Measurements from ENCODE around the gene HBZ. TPM values are rescaled to one million over a fixed set of nuclear protein-coding genes. Genes with fewer than 3 reads are reported as not detected.

The HBZ gene
- total and polyA plus RNA-seq, 9 of the 15 experiments (the other 6 are each of a cell fraction or from before 2014, with no cell fraction given): 58.0 to 610 (median 113) TPM

- no TSS peak for BruUV-seq (replicated peaks)
Measured at GRCh38 chr16:193441-193840, 41.0 kb downstream of the HBZ start.

GRCh38 chr16:194516-194915, 42.1 kb downstream of the HBZ start:
- H4K20me1 ChIP-seq (replicated peaks; ENCODE audit: control insufficient read depth, insufficient read depth, low read length): no peaks in the 10 kb centered on the region
- H3K9ac ChIP-seq (ENCODE audit: insufficient read depth in 1 of 2, low read depth in 2 of 2, low read length in 2 of 2): no peak overlapping the region
- TF ChIP-seq CBX3 (IDR thresholded peaks at IDR 0.05; ENCODE audit: borderline replicate concordance in 1 of 2, low read length in 2 of 2): no peak
- TF ChIP-seq PHF20 (IDR thresholded peaks at IDR 0.05; ENCODE audit: partially characterized antibody): no peak
- no peak for TF ChIP-seq XRCC4 (IDR thresholded peaks at IDR 0.05; ENCODE audit: extremely low read depth, insufficient read depth, insufficient read length)
- TF ChIP-seq HMG20A (CRISPR knock-in tag; conservative IDR thresholded peaks at IDR 0.05): no peak
- TF ChIP-seq ETS1 (conservative IDR thresholded peaks at IDR 0.05; ENCODE audit: control insufficient read depth, low read depth, low read length): no peak
- TF ChIP-seq SNAPC5 (CRISPR knock-in tag; IDR thresholded peaks at IDR 0.05): no peak
- TF ChIP-seq PRMT5 (CRISPR knock-in tag; IDR thresholded peaks at IDR 0.05): no peak
- TF ChIP-seq CHD2 (IDR thresholded peaks at IDR 0.05; ENCODE audit: low read depth, low read length): no peak
- no peak for DNase-seq (ENCODE audit: extremely low read depth in 1 of 4, low spot score in 3 of 4)
- BruUV-seq (replicated peaks): no TSS peak
- POLR2A ChIA-PET: interaction anchor here (1.1 to 2.1 kb wide), 2 partner anchors 11 to 12 kb away, joined by 5 to 6 read pairs; no protein-coding TSS in a partner anchor
- H3K36me3 ChIP-seq (ENCODE audit: control insufficient read depth, insufficient read depth, low read length): peaks cover 96% of the 10 kb centered on the region
- H3K79me2 ChIP-seq (ENCODE audit: control insufficient read depth, insufficient read depth, low read length): no peaks in the 10 kb centered on the region; the same call in 2 of the 3 replicates
- 87% methylated on average over 6 of the region's 6 CpGs for WGBS (ENCODE audit: insufficient coverage, low coverage, missing lambda C conversion rate)
- H3K4me1 ChIP-seq (replicated peaks in 1 of 2; ENCODE audit: control insufficient read depth in 2 of 2, insufficient read depth in 2 of 2, low read length in 2 of 2): peaks cover 0 to 4% of the 10 kb centered on the region in 2 experiments; a peak in 2 of 5 replicates
- intact Hi-C loops (cut with micrococcal nuclease) (no loop called here), in situ Hi-C loops (cut with MboI) (no loop called here)
- no peak for FAIRE-seq
- H3K27ac ChIP-seq (ENCODE audit: extremely low read depth, low read depth, low read length): no peak overlapping the region
- no peak overlapping the region for H2AFZ ChIP-seq (ENCODE audit: low read depth, low read length)
- H3K4me2 ChIP-seq (ENCODE audit: insufficient read depth, low read length): no peak overlapping the region
- no peaks in the 10 kb centered on the region for H3K27me3 ChIP-seq (ENCODE audit: control insufficient read depth in 2 of 2, insufficient read depth in 2 of 2, low read length in 2 of 2)
- no peaks in the 10 kb centered on the region for H3K9me3 ChIP-seq (replicated peaks; ENCODE audit: control insufficient read depth, insufficient read depth, low read depth, low read length)
- H3K9me1 ChIP-seq (ENCODE audit: control insufficient read depth, insufficient read depth, low read length): no peaks in the 10 kb centered on the region
- no peak for ATAC-seq
- CTCF ChIA-PET (ENCODE audit: low intra/inter-chr PET ratio): no interaction called here
- H3K4me3 ChIP-seq: no peak overlapping the region

More at GRCh38 chr16:193441-193840, 41.0 kb downstream of the HBZ start:
- ATAC-seq (no peak), DNase-seq (ENCODE audit: extremely low read depth in 1 of 4, low spot score in 3 of 4) (no peak), FAIRE-seq (no peak)
- Histone ChIP-seq H3K4me1 (replicated peaks in 1 of 2; ENCODE audit: control insufficient read depth in 2 of 2, insufficient read depth in 2 of 2, low read length in 2 of 2) (peaks cover 0 to 5% of the 10 kb centered on the region in 2 experiments; a peak in 2 of 5 replicates), H3K9me1 (ENCODE audit: control insufficient read depth, insufficient read depth, low read length) (no peaks in the 10 kb centered on the region), H2AFZ (ENCODE audit: low read depth, low read length) (no peak overlapping the region), H3K4me2 (ENCODE audit: insufficient read depth, low read length) (no peak overlapping the region), H3K9ac (ENCODE audit: insufficient read depth in 1 of 2, low read depth in 2 of 2, low read length in 2 of 2) (no peak overlapping the region), H3K9me3 (replicated peaks; ENCODE audit: control insufficient read depth, insufficient read depth, low read depth, low read length) (peaks cover under 1% of the 10 kb centered on the region; the same call in 1 of the 2 replicates), H3K36me3 (ENCODE audit: control insufficient read depth, insufficient read depth, low read length) (peaks cover 96% of the 10 kb centered on the region), H3K27ac (ENCODE audit: extremely low read depth, low read depth, low read length) (no peak overlapping the region), H3K27me3 (ENCODE audit: control insufficient read depth in 2 of 2, insufficient read depth in 2 of 2, low read length in 2 of 2) (no peaks in the 10 kb centered on the region), H3K4me3 (no peak overlapping the region), H3K79me2 (ENCODE audit: control insufficient read depth, insufficient read depth, low read length) (no peaks in the 10 kb centered on the region; the same call in 2 of the 3 replicates), H4K20me1 (replicated peaks; ENCODE audit: control insufficient read depth, insufficient read depth, low read length) (no peaks in the 10 kb centered on the region)
- TF ChIP-seq PHF8 (IDR thresholded peaks at IDR 0.05; ENCODE audit: borderline replicate concordance, low read length) (no peak), MYBL2 (IDR thresholded peaks at IDR 0.05; ENCODE audit: low read depth) (no peak), MYBL2 (CRISPR knock-in tag; IDR thresholded peaks at IDR 0.05; ENCODE audit: borderline replicate concordance) (no peak), ESRRA (IDR thresholded peaks at IDR 0.05; ENCODE audit: borderline replicate concordance, low read depth) (no peak), NFXL1 (CRISPR knock-in tag; IDR thresholded peaks at IDR 0.05) (no peak), SMAD2 (IDR thresholded peaks at IDR 0.05; ENCODE audit: low read depth, low read length) (no peak), STAG1 (CRISPR knock-in tag; IDR thresholded peaks at IDR 0.05; ENCODE audit: borderline replicate concordance) (no peak), ZNF57 (CRISPR knock-in tag; IDR thresholded peaks at IDR 0.05) (no peak), ZNF143 (CRISPR knock-in tag; IDR thresholded peaks at IDR 0.05) (no peak), CTBP1 (IDR thresholded peaks at IDR 0.05; ENCODE audit: borderline replicate concordance) (no peak)
- in situ Hi-C loops (cut with MboI): no loop called here
- ChIA-PET CTCF (ENCODE audit: low intra/inter-chr PET ratio) (interaction anchor here (0.7 kb wide), 1 partner anchor 165 kb away, joined by 4 read pairs; no protein-coding TSS in a partner anchor), POLR2A (interaction anchor here (0.6 to 1.0 kb wide), 2 partner anchors 8 to 15 kb away, joined by 3 to 4 read pairs; no protein-coding TSS in a partner anchor)
- 95% methylated on average over 15 of the region's 15 CpGs for WGBS (ENCODE audit: insufficient coverage, low coverage, missing lambda C conversion rate)
- intact Hi-C loops (cut with micrococcal nuclease): no loop called here
